Suprapubic skin (tissue), 4 donors: Measurements from ENCODE around the gene AHRR. TPM values are rescaled to one million over a fixed set of nuclear protein-coding genes. Genes with fewer than 3 reads are reported as not detected.
A peak's percentile ranks its signal among the peaks of the same experiment; 100 is the strongest.
"Not testable (repeated sequence)": the region's sequence is repeated elsewhere in the genome, so short reads cannot be mapped to it uniquely, and the experiment has no call there.

Experiments used
- DNase-seq, 2 donors: peaks; one replicate each; pipeline ENCODE4 v3.0.0-alpha.2; 2019; ENCODE audit warnings: low spot score in 2 of 2
- H3K27ac ChIP-seq: fragments of 200-600 bp; sonication (generic); one replicate; pipeline ENCODE4 v1.5.1; 2019
- H3K27me3 ChIP-seq: fragments of 200-600 bp; sonication (generic); one replicate; pipeline ENCODE4 v1.5.1; 2019
- H3K36me3 ChIP-seq: fragments of 200-600 bp; sonication (generic); one replicate; pipeline ENCODE4 v1.5.1; 2019
- H3K4me1 ChIP-seq: fragments of 200-600 bp; sonication (generic); one replicate; pipeline ENCODE4 v1.5.1; 2019
- H3K4me3 ChIP-seq: fragments of 200-600 bp; sonication (generic); one replicate; pipeline ENCODE4 v1.5.1; 2019; ENCODE audit warnings: mild to moderate bottlenecking
- H3K9me3 ChIP-seq: fragments of 200-600 bp; sonication (generic); one replicate; pipeline ENCODE4 v1.5.1; 2019
- CTCF ChIP-seq, 2 donors: fragments of 200-600 bp in 1 of 2; fragments of 450-650 bp in 1 of 2; sonication (generic) in 1 of 2; IDR thresholded peaks; one replicate each; pipeline ENCODE4 v1.5.1; 2016 to 2019; ENCODE audit warnings: antibody characterized with exemption in 2 of 2, mild to moderate bottlenecking in 1 of 2, moderate library complexity in 1 of 2
- EP300 ChIP-seq: sonication (generic); formaldehyde crosslinking; IDR thresholded peaks from one replicate; pipeline ENCODE4 v1.6.1; 2017; ENCODE audit warnings: antibody characterized with exemption
- POLR2A ChIP-seq, 2 donors: fragments of 450-650 bp; IDR thresholded peaks; one replicate each; pipeline ENCODE4 v1.6.1; 2017; ENCODE audit warnings: antibody characterized with exemption in 2 of 2, mild to moderate bottlenecking in 2 of 2, moderate library complexity in 2 of 2
- POLR2AphosphoS5 ChIP-seq, 3 donors: sonication (generic); formaldehyde crosslinking; IDR thresholded peaks; one replicate each; pipeline ENCODE4 v1.6.1; 2017; ENCODE audit warnings: antibody characterized with exemption in 3 of 3
- WGBS: methylation state at CpG from one replicate; pipeline ENCODE4 v1.1.5; 2018; 5-methylcytosine and 5-hydroxymethylcytosine counted together
- total RNA-seq, 4 donors: library from RNA; depleted of rRNA; stranded (reverse); fragments of >200 nt; gene quantifications; one replicate each; pipeline ENCODE4 v1.1.0, GENCODE V29; 2016

AHRR gene
- total RNA-seq, 4 donors from 2014 or later = 3.0 to 10.7 (median 4.2) TPM

GRCh38 chr5:302966-303365 is 18.5 kb upstream of the AHRR start:
- DNase-seq = peak in 1 of 2 donors; percentile 26
- WGBS = 88% methylated on average over 8 of the region's 8 CpGs
- H3K4me1 ChIP-seq = no peaks in the 10 kb centered on the region
- no peaks in the 10 kb centered on the region for H3K27me3 ChIP-seq
- TF ChIP-seq POLR2A (IDR thresholded peaks at IDR 0.05) (no peak), POLR2AphosphoS5 (IDR thresholded peaks at IDR 0.05) (no peak), EP300 (no peak), CTCF (IDR thresholded peaks at IDR 0.05) (no peak)
- peaks cover 29% of the 10 kb centered on the region for H3K36me3 ChIP-seq
- H3K27ac ChIP-seq = no peak overlapping the region
- H3K9me3 ChIP-seq = no peaks in the 10 kb centered on the region
- H3K4me3 ChIP-seq = no peak overlapping the region

GRCh38 chr5:303741-304140 is 17.8 kb upstream of the AHRR start:
- H3K4me1 ChIP-seq, H3K27ac ChIP-seq, H3K4me3 ChIP-seq, H3K27me3 ChIP-seq, H3K9me3 ChIP-seq: not testable (repeated sequence)
- peak; percentile 5 to 40 for DNase-seq
- peaks cover 33% of the 10 kb centered on the region for H3K36me3 ChIP-seq
- 93% methylated on average over 2 of the region's 8 CpGs for WGBS

- H3K9me3 ChIP-seq = no peaks in the 10 kb centered on the region
- WGBS = 70% methylated on average over 8 of the region's 9 CpGs
- H3K27me3 ChIP-seq = no peaks in the 10 kb centered on the region
- H3K36me3 ChIP-seq = peaks cover 39% of the 10 kb centered on the region
- no peak for TF ChIP-seq POLR2AphosphoS5 (IDR thresholded peaks at IDR 0.05)
- no peak for TF ChIP-seq CTCF (IDR thresholded peaks at IDR 0.05)
- no peak for TF ChIP-seq EP300
- no peak for TF ChIP-seq POLR2A (IDR thresholded peaks at IDR 0.05)
- no peaks in the 10 kb centered on the region for H3K4me1 ChIP-seq
- DNase-seq = peak in 1 of 2 donors; percentile 26
- no peak overlapping the region for H3K4me3 ChIP-seq
- H3K27ac ChIP-seq = no peak overlapping the region
These were observed 16.5 kb upstream of the AHRR start for GRCh38 chr5:305050-305449.

GRCh38 chr5:305459-305858 is 16.1 kb upstream of the AHRR start:
- DNase-seq = peak; percentile 27 to 48
- Histone ChIP-seq H3K9me3 (no peaks in the 10 kb centered on the region), H3K36me3 (peaks cover 43% of the 10 kb centered on the region), H3K4me3 (no peak overlapping the region), H3K27ac (no peak overlapping the region), H3K27me3 (no peaks in the 10 kb centered on the region), H3K4me1 (no peaks in the 10 kb centered on the region)
- TF ChIP-seq POLR2AphosphoS5 (IDR thresholded peaks at IDR 0.05) (no peak), POLR2A (IDR thresholded peaks at IDR 0.05) (no peak), EP300 (no peak), CTCF (IDR thresholded peaks at IDR 0.05) (no peak)
- 93% methylated on average over 13 of the region's 14 CpGs for WGBS

GRCh38 chr5:306011-306805 is 15.3 kb upstream of the AHRR start:
- no peak for TF ChIP-seq EP300
- no peak overlapping the region for H3K27ac ChIP-seq
- no peaks in the 10 kb centered on the region for H3K27me3 ChIP-seq
- H3K36me3 ChIP-seq = peaks cover 51% of the 10 kb centered on the region
- no peaks in the 10 kb centered on the region for H3K9me3 ChIP-seq
- DNase-seq = peak; percentile 35 to 58
- WGBS = 93% methylated on average over 21 of the region's 28 CpGs
- no peak overlapping the region for H3K4me3 ChIP-seq
- H3K4me1 ChIP-seq = no peaks in the 10 kb centered on the region

GRCh38 chr5:307306-307705 is 14.2 kb upstream of the AHRR start:
- Histone ChIP-seq H3K27me3 (no peaks in the 10 kb centered on the region), H3K9me3 (no peaks in the 10 kb centered on the region), H3K4me1 (no peaks in the 10 kb centered on the region), H3K27ac (no peak overlapping the region), H3K4me3 (no peak overlapping the region), H3K36me3 (peaks cover 58% of the 10 kb centered on the region)
- no peak for TF ChIP-seq POLR2AphosphoS5 (IDR thresholded peaks at IDR 0.05)
- TF ChIP-seq POLR2A (IDR thresholded peaks at IDR 0.05) = no peak
- TF ChIP-seq EP300 = no peak
- TF ChIP-seq CTCF (IDR thresholded peaks at IDR 0.05) = no peak
- 82% methylated on average over 11 of the region's 26 CpGs for WGBS
- peak; percentile 35 to 54 for DNase-seq
